Stimulated activated CD4-positive, alpha-beta T cell treated with anti-CD3 and anti-CD28 coated beads, Interleukin-1b, Interleukin-23, amount 100 ng/mL, for 48 hours (primary cell): ENCODE results near the gene MICAL3.
"Not testable (repeated sequence)": the region's sequence is repeated elsewhere in the genome, so short reads cannot be mapped to it uniquely, and the experiment has no call there.

Experiments
- DNase-seq: peaks from one replicate; pipeline ENCODE4 v3.0.0-alpha.2; 2020

MICAL3 gene

DNA sequence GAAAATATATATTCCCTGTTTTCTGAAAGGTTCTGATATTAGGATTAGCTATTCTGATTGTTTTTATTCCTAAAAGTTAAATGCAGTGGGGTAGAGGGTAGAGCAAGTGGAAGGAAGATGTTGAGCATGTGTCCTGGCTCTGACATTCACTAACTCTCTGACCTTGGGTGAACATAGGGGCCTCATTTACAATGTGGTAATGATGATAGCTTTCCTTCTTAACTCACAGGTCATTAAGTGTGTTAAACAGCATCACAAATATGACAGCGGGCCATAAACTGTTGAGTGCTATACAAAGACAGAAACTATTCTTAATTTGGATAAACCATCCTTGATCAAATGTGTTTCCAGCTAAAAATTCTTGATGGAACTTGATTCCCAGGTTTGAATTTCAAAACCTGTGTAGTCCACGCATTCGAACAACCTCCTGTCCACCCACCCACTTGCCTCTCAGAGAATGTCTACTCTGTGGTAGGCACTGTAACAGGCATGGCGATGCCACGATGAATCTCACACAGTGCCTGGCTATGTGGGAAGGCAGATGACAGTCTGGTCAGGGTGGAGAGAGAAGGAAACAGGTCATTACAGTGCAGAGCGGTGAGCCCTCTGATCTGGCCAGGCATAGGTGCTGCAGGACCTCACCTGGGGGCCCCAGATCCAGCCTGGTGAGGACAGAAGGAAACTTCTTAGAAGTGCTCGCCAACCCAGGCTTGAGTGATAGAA, 34.2 kb upstream of the MICAL3 start:
- DNase-seq, result no peak

DNA sequence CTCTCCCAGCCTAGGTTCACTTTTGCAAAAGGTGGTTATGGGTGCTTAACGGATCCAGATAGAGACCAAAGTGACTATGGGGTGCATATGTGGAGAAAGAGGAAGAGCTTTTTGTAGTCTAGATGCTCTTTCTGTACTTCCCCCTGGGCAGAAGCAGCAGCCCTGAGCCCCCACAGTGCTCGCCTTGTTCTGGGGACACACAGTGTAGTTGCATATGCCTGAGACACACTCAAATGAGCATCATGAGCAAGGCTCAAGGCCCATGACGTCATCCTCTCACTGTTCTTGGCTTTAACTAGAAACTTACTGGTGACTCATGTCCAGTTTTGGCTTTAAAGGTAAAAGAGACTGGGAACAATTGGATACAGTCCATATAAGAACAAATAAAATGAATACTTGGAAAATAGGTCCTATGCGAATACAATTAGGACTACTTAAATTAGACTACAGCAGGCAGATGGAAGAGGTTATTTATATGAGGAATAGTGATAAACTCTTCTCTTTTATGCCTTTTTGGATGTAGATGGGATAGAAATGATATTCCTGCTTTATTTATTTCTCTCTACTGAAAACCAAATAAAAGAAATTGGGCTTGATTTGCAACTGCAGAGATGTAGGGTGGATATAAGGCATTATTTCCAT, 33.3 kb upstream of the MICAL3 start:
- no peak for DNase-seq

- DNase-seq, result no peak
Measured at GRCh38 chr22:18056807-18057474, 32.6 kb upstream of the MICAL3 start.

- DNase-seq, result no peak
Measured at GRCh38 chr22:18056161-18056666, 31.9 kb upstream of the MICAL3 start.

- DNase-seq, result no peak
Measured at GRCh38 chr22:18055619-18056160, 31.3 kb upstream of the MICAL3 start.

- DNase-seq, result not testable (repeated sequence)
Measured at GRCh38 chr22:18053216-18053946, 29.0 kb upstream of the MICAL3 start.

- DNase-seq, result not testable (repeated sequence)
Measured at GRCh38 chr22:18051113-18051512, 26.8 kb upstream of the MICAL3 start.

DNA sequence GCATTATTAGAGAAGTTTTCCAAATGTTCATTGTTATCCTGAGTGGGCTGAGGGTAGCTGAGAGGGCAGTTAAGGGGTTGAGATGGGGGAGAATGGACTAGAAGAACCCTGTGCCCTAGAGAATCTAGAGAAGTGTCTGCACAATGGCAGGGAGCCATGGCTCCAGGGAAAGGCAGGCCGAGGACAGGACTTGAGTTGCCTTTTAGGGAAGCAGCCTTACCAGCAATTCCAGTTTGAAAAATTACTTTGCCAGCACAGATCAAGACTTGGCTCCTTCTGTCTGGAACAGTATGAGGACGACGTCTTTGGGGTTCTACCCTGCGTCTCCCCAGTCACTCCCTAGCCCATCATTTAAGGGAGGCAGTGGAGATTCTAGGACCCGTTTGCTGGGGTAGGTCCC, 25.7 kb upstream of the MICAL3 start:
- DNase-seq, result no peak

- DNase-seq, result no peak
Measured at GRCh38 chr22:18048441-18048898, 24.1 kb upstream of the MICAL3 start.

DNA sequence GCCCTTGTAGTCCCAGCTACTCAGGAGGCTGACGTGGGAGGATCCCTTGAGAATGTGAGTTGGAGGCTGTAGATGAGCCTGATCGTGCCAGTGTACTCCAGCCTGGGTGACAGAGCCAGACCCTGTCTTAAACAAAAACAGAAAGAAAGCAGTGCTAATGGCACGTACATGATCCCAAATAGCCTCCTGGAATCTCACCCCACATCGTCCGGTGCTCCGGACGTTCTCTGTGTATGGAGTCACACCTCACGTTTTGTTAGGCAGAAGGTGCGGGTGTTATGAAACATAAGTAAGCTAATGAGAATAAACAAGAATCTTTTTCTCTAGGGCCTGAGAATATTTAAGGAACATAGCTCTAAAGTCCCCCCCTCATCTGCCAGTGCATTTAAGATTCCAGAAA, 23.7 kb upstream of the MICAL3 start:
- no peak for DNase-seq

- no peak for DNase-seq
Measured at GRCh38 chr22:18045794-18046193, 21.4 kb upstream of the MICAL3 start.

DNA sequence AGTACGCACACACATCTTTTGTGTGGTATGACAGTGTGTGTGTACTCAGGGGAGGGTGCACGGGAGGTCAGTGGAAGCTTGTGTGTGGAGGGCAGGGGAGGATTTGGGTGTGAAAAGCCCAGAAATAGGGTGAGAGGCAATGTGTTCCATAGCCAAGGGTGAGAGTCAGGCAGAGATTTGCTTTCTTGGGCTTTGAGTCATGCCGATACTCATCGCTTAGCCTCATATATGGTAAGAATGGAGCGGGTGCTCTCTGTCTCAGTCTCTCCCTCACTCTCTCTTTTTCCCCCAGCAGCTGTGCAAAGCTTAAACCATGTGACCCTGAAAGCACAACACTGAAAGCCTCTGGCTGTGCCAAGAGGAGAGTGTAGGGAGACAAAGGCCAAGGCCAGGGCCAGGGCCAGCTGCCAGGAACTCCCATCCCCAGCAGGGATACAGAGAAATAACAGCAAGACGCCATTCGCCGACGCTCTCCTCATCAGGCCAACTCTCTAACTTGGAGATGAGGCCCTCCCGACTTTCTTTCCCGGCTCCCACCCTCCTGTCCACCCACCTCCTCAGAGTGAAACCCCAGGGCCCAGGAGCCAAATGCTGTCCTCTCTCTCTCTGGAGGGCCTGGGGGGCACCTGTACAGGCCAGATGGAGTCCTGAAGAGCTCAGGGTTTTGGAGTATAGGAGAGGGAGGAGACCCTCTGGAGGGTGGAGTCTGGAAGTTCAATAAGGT, 20.3 kb upstream of the MICAL3 start:
- DNase-seq, result no peak

DNA sequence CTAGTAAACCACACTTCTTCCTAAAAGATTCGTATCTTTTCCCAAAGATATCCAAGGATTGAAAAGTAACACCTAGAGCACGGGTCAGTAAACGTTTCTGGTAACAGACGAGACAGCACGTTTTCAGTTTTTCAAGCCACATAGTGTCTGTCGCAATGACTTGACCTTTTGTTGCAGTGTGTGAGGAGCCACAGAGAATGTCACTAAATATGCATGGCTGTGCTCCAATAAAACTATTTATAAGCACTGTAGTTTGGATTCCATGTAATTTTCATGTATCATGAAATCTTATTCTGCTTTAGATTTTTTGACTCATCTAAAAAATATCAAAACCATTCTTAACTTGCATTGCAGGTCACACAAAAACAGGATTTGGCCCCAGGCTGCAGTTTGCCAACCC, 18.3 kb upstream of the MICAL3 start:
- DNase-seq, result no peak

- not testable (repeated sequence) for DNase-seq
Measured at GRCh38 chr22:18040898-18041297, 16.5 kb upstream of the MICAL3 start.

DNA sequence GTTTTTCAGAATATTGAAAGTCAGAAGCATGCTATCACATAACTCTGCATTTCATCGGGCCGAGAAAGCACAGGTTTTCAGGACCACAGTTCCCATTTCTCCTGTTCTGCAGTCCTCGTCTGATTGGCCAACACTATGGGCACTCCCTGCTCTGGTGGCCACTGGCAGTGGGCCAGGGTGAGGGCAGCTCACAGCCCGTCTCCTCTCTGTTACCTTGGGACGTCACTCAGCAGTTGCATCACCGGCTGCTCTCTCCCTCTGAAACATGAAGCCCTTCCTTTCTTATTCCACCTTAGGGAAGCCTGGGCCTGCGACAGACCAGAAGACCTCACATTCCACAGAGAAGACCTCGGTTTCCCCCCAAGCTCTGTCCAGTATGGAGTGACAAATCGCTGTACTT, 11.4 kb upstream of the MICAL3 start:
- no peak for DNase-seq

DNA sequence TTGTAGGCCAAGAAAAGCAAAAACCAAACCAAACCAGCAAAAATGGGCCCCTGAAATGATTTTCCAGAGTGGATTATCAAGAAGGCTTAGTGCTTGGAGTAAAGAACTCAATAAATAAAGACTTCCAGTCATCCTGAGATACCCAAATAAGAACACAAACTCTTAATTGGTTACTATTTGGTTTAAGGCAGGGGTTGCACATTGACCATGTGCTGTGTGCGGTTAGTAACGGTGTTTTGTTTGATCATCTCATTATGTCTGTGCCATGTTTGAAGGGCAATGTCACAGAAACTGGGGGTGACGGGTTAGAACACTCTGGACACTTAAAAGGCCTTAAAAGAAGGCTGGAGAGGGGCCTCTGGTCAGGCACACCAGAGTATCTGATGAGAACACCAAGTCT, 9.7 kb upstream of the MICAL3 start:
- DNase-seq, result no peak

DNA sequence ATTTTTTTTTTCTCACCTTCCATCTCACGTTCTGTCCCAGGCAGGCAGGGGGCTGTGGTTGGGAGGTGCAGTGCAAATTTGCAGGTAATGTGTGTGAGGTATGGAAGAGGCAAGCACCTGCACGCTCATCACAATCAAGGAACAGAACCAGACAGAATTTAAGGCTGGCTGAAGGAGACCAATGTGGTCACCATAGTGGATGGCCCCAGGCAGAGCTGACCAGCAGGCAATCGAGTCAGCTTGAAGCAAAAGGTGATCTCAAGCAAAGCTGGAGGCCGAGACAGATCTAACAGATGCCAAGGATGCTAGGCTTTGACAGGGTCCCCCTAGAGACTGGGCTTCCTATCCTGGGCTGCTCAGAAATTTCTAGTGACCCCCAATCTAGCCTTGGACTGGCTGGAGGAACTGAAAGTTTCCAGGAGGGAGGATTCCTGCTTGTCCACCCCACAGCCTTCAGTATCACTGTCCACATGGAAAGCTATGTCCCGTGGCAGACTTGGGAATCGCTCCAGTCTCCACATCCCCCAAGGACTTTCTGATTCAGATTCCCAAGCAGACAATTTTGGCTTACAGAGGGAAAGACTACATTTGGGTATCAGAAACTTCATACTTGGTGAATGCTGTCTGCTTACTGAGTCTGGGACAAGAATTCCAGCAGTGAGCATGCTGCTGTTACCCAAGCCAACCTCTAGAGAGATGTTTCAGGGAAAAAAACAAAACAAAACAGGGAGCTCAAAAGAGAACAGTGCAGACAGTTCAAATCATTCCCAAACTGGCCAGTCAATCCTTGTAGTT, 9.0 kb upstream of the MICAL3 start:
- DNase-seq, result no peak

GRCh38 chr22:18032455-18033101, 8.2 kb upstream of the MICAL3 start:
- no peak for DNase-seq

GRCh38 chr22:18031695-18032454, 7.5 kb upstream of the MICAL3 start:
- DNase-seq, result no peak

GRCh38 chr22:18029686-18030267, 5.4 kb upstream of the MICAL3 start:
- DNase-seq, result no peak
